Mesendoderm (in vitro differentiated cells): Measurements from ENCODE around the gene FCGR1A.
"Not testable (repeated sequence)": the region's sequence is repeated elsewhere in the genome, so short reads cannot be mapped to it uniquely, and the experiment has no call there.

ENCODE experiments used
- DNase-seq: peaks from one replicate; pipeline ENCODE4 v3.0.0; 2013
- H2AK5ac ChIP-seq: 2 replicates; pipeline ENCODE4 v1.6.1; 2013; ENCODE audit warnings: low read length, inconsistent platforms
- H2BK120ac ChIP-seq: 2 replicates; pipeline ENCODE4 v1.6.1; 2013; ENCODE audit warnings: low read depth, mild to moderate bottlenecking, low read length, moderate library complexity, mixed read lengths
- H2BK15ac ChIP-seq: replicated peaks from 2 replicates; pipeline ENCODE4 v1.6.1; 2013; ENCODE audit warnings: low read depth, mild to moderate bottlenecking, moderate library complexity
- H2BK5ac ChIP-seq: 2 replicates; pipeline ENCODE4 v1.6.1; 2013; ENCODE audit warnings: low read length, inconsistent platforms
- H3K18ac ChIP-seq: 2 replicates; pipeline ENCODE4 v1.6.1; 2013; ENCODE audit warnings: mild to moderate bottlenecking, low read length, mixed read lengths
- H3K23ac ChIP-seq: one replicate; pipeline ENCODE4 v1.6.1; 2013; ENCODE audit warnings: low read length
- H3K27ac ChIP-seq: 2 replicates; pipeline ENCODE4 v1.5.1; 2013; ENCODE audit warnings: low read depth, mild to moderate bottlenecking, inconsistent platforms, low read length, moderate library complexity
- H3K27me3 ChIP-seq: 2 replicates; pipeline ENCODE4 v1.6.1; 2013; ENCODE audit warnings: low read length, control low read depth, mild to moderate bottlenecking, inconsistent platforms; ENCODE audit not compliant: insufficient read depth, poor library complexity
- H3K36me3 ChIP-seq: 2 replicates; pipeline ENCODE4 v1.6.1; 2013; ENCODE audit warnings: low read length, inconsistent platforms; ENCODE audit not compliant: control insufficient read depth, insufficient read depth
- H3K4ac ChIP-seq: one replicate; pipeline ENCODE4 v1.6.1; 2013; ENCODE audit warnings: low read depth, mild to moderate bottlenecking, low read length, moderate library complexity
- H3K4me1 ChIP-seq: 2 replicates; pipeline ENCODE4 v1.6.1; 2013; ENCODE audit warnings: low read depth, low read length, inconsistent platforms; ENCODE audit not compliant: control insufficient read depth
- H3K4me2 ChIP-seq: 2 replicates; pipeline ENCODE4 v1.6.1; 2013; ENCODE audit warnings: low read length
- H3K4me3 ChIP-seq: 2 replicates; pipeline ENCODE4 v1.5.1; 2013; ENCODE audit warnings: mild to moderate bottlenecking, low read length
- H3K56ac ChIP-seq: one replicate; pipeline ENCODE4 v1.6.1; 2013; ENCODE audit warnings: low read length
- H3K79me1 ChIP-seq: 2 replicates; pipeline ENCODE4 v1.6.1; 2013; ENCODE audit warnings: low read length, inconsistent platforms
- H3K79me2 ChIP-seq: 2 replicates; pipeline ENCODE4 v1.6.1; 2013; ENCODE audit warnings: mild to moderate bottlenecking, low read length; ENCODE audit not compliant: control insufficient read depth, insufficient read depth
- H3K9ac ChIP-seq: 2 replicates; pipeline ENCODE4 v1.6.1; 2013; ENCODE audit warnings: low read length, inconsistent platforms
- H4K5ac ChIP-seq: one replicate; pipeline ENCODE4 v1.6.1; 2013; ENCODE audit warnings: low read length
- H4K8ac ChIP-seq: one replicate; pipeline ENCODE4 v1.6.1; 2013; ENCODE audit warnings: low read depth, mild to moderate bottlenecking, control low read depth, low read length, moderate library complexity
- WGBS: extraction: QIAGEN DNeasy Blood & Tissue Kit; methylation state at CpG from one replicate; pipeline ENCODE4 v1.1.7; 2013; ENCODE audit warnings: low lambda C conversion rate, missing lambda C conversion rate; ENCODE audit not compliant: insufficient coverage; ENCODE audit errors: extremely low coverage; 5-methylcytosine and 5-hydroxymethylcytosine counted together

Gene FCGR1A

GRCh38 chr1:149831764-149832315 lies 49.3 kb downstream of the FCGR1A start:
- H2BK120ac ChIP-seq, H3K36me3 ChIP-seq, H2AK5ac ChIP-seq, H3K9ac ChIP-seq, H3K18ac ChIP-seq, H3K4me2 ChIP-seq, H3K23ac ChIP-seq, H2BK5ac ChIP-seq, H4K5ac ChIP-seq, DNase-seq, H3K4me1 ChIP-seq, H3K56ac ChIP-seq, H3K79me1 ChIP-seq, H3K4me3 ChIP-seq, H3K79me2 ChIP-seq, H4K8ac ChIP-seq, H3K27me3 ChIP-seq, H2BK15ac ChIP-seq, H3K4ac ChIP-seq, H3K27ac ChIP-seq: not testable (repeated sequence)
- WGBS = no CpG with 5 or more reads among the region's 32 CpGs

GRCh38 chr1:149832316-149833126 lies 50.0 kb downstream of the FCGR1A start:
- not testable (repeated sequence) for H3K4me3 ChIP-seq, H3K4ac ChIP-seq, H3K4me1 ChIP-seq, H2BK120ac ChIP-seq, H3K23ac ChIP-seq, H3K79me1 ChIP-seq, H4K5ac ChIP-seq, H2AK5ac ChIP-seq, H3K27me3 ChIP-seq, H3K9ac ChIP-seq, H3K36me3 ChIP-seq, H3K27ac ChIP-seq, H3K79me2 ChIP-seq, H4K8ac ChIP-seq, H3K4me2 ChIP-seq, H2BK15ac ChIP-seq, H2BK5ac ChIP-seq, H3K56ac ChIP-seq, H3K18ac ChIP-seq, DNase-seq
- no CpG with 5 or more reads among the region's 55 CpGs for WGBS

- H3K4me1 ChIP-seq, H3K79me2 ChIP-seq, DNase-seq, H2BK120ac ChIP-seq, H2AK5ac ChIP-seq, H4K5ac ChIP-seq, H3K36me3 ChIP-seq, H3K4ac ChIP-seq, H4K8ac ChIP-seq, H3K27ac ChIP-seq, H2BK15ac ChIP-seq, H3K27me3 ChIP-seq, H2BK5ac ChIP-seq, H3K56ac ChIP-seq, H3K4me2 ChIP-seq, H3K9ac ChIP-seq, H3K23ac ChIP-seq, H3K79me1 ChIP-seq, H3K18ac ChIP-seq, H3K4me3 ChIP-seq: not testable (repeated sequence)
- WGBS = no CpG with 5 or more reads among the region's 15 CpGs
Observed at GRCh38 chr1:149833144-149833543, 50.6 kb downstream of the FCGR1A start.

GRCh38 chr1:149841149-149841548 lies 58.7 kb downstream of the FCGR1A start:
- not testable (repeated sequence) for H3K4me1 ChIP-seq, DNase-seq, H3K27ac ChIP-seq, H3K79me1 ChIP-seq, H3K56ac ChIP-seq, H2BK120ac ChIP-seq, H3K36me3 ChIP-seq, H3K18ac ChIP-seq, H4K5ac ChIP-seq, H3K4me2 ChIP-seq, H2BK5ac ChIP-seq, H3K4me3 ChIP-seq, H3K23ac ChIP-seq, H3K4ac ChIP-seq, H4K8ac ChIP-seq, H3K27me3 ChIP-seq, H2AK5ac ChIP-seq, H2BK15ac ChIP-seq, H3K9ac ChIP-seq
- peaks cover 14% of the 10 kb centered on the region for H3K79me2 ChIP-seq
- WGBS = no CpG with 5 or more reads among the region's 26 CpGs
